Kidney epithelial cell (primary cell): Measurements from ENCODE around the gene HLA-G. TPM values are rescaled to one million over a fixed set of nuclear protein-coding genes. Genes with fewer than 3 reads are reported as not detected.
A peak's percentile ranks its signal among the peaks of the same experiment; 100 is the strongest.
"Not testable (repeated sequence)": the region's sequence is repeated elsewhere in the genome, so short reads cannot be mapped to it uniquely, and the experiment has no call there.

Experiments
- DNase-seq: peaks from one replicate; pipeline ENCODE4 v3.0.0-alpha.2; 2010; ENCODE audit warnings: low read depth
- H3K27me3 ChIP-seq: 2 replicates; pipeline ENCODE4 v1.6.0; 2011; ENCODE audit warnings: low read length; ENCODE audit not compliant: control insufficient read depth, insufficient read depth
- H3K36me3 ChIP-seq: 2 replicates; pipeline ENCODE4 v1.5.1; 2011; ENCODE audit warnings: low read length; ENCODE audit not compliant: control insufficient read depth, insufficient read depth
- H3K4me3 ChIP-seq: 2 replicates; pipeline ENCODE4 v1.5.1; 2011; ENCODE audit warnings: low read depth, mild to moderate bottlenecking, control low read depth, low read length
- total RNA-seq: library from RNA; depleted of rRNA; stranded (reverse); fragments of >200 nt; gene quantifications from 2 replicates; pipeline ENCODE4 v1.2.3, GENCODE V29; 2015
- TF ChIP-seq, protein P1 (sequence below): IDR thresholded peaks from 2 replicates; pipeline ENCODE4 v1.5.1; 2011; ENCODE audit warnings: mild to moderate bottlenecking, moderate library complexity, low read length, control low read depth, inconsistent platforms; ENCODE audit not compliant: insufficient read depth, poor library complexity, severe bottlenecking

Gene HLA-G
- total RNA-seq: 0.75 and 1.1 TPM in 2 replicates

DNA sequence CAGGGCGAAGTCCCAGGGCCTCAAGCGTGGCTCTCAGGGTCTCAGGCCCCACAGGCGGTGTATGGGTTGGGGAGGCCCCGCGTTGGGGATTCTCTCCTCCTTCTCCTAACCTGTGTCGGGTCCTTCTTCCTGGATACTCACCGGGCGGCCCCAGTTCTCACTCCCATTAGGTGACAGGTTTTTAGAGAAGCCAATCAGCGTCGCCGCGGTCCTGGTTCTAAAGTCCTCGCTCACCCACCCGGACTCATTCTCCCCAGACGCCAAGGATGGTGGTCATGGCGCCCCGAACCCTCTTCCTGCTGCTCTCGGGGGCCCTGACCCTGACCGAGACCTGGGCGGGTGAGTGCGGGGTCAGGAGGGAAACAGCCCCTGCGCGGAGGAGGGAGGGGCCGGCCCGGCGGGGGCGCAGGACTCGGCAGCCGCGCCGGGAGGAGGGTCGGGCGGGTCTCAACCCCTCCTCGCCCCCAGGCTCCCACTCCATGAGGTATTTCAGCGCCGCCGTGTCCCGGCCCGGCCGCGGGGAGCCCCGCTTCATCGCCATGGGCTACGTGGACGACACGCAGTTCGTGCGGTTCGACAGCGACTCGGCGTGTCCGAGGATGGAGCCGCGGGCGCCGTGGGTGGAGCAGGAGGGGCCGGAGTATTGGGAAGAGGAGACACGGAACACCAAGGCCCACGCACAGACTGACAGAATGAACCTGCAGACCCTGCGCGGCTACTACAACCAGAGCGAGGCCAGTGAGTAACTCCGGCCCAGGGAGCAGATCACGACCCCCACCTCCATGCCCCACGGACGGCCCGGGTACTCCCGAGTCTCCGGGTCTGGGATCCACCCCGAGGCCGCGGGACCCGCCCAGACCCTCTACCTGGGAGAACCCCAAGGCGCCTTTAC lies at the start of gene HLA-G:
Gene HLA-G (plus strand): TSS at position 247 of the 892 bp plus-strand sequence. CDS start 20 bp downstream, at position 267.
- TF ChIP-seq, protein P1, sequence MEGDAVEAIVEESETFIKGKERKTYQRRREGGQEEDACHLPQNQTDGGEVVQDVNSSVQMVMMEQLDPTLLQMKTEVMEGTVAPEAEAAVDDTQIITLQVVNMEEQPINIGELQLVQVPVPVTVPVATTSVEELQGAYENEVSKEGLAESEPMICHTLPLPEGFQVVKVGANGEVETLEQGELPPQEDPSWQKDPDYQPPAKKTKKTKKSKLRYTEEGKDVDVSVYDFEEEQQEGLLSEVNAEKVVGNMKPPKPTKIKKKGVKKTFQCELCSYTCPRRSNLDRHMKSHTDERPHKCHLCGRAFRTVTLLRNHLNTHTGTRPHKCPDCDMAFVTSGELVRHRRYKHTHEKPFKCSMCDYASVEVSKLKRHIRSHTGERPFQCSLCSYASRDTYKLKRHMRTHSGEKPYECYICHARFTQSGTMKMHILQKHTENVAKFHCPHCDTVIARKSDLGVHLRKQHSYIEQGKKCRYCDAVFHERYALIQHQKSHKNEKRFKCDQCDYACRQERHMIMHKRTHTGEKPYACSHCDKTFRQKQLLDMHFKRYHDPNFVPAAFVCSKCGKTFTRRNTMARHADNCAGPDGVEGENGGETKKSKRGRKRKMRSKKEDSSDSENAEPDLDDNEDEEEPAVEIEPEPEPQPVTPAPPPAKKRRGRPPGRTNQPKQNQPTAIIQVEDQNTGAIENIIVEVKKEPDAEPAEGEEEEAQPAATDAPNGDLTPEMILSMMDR: no peak

DNA sequence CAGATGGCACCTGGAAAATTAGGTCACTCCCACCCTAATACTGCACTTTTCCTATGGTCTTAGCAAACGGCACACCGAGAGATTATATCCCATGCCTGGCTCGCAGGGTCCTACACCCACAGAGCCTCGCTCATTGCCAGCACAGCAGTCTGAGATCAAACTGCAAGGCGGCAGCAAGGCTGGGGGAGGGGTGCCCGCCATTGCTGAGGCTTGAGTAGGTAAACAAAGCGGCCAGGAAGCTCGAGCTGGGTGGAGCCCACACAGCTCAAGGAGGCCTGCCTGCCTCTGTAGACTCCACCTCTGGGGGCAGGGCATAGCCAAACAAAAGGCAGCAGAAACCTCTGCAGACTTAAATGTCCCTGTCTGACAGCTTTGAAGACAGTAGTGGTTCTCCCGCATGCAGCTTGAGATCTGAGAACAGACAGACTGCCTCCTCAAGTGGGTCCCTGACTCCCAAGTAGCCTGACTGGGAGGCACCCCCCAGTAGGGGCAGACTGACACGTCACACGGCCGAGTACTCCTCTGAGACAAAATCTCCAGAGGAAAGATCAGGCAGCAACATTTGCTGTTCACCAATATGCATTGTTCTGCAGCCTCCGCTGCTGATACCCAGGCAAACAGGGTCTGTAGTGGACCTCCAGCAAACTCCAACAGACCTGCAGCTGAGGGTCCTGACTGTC lies 47.5 kb upstream of the HLA-G start:
- not testable (repeated sequence) for H3K4me3 ChIP-seq, H3K27me3 ChIP-seq, H3K36me3 ChIP-seq, DNase-seq

More for the DNA sequence above, at the start of gene HLA-G:
- no peak for DNase-seq
- Histone ChIP-seq H3K4me3 (peak within 1 kb of the TSS; percentile 15), H3K27me3 (peaks cover 29% of the 10 kb centered on the region), H3K36me3 (no peaks in the 10 kb centered on the region)

DNA sequence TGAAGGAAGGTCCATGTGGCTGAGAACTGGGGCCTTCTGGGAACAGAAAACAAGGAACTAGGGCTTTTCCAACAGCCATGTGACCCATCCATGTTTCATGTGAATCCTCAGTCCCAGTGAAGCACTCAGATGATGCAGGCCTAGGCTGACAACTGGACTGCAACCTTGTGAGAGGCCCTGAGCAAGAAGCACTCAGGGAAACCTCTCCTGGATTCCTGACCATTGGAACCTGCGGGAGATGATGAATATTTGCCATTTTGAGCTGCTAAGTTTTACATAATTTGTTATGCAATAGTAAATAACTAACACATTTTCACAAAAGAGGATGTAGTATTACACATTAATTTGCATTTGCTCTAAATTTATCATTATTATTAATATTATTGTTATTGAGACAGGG lies 38.4 kb upstream of the HLA-G start:
- TF ChIP-seq, protein P1: no peak
- no peak overlapping the region for H3K4me3 ChIP-seq
- DNase-seq: no peak
- no peaks in the 10 kb centered on the region for H3K36me3 ChIP-seq
- peaks cover 15% of the 10 kb centered on the region for H3K27me3 ChIP-seq

DNA sequence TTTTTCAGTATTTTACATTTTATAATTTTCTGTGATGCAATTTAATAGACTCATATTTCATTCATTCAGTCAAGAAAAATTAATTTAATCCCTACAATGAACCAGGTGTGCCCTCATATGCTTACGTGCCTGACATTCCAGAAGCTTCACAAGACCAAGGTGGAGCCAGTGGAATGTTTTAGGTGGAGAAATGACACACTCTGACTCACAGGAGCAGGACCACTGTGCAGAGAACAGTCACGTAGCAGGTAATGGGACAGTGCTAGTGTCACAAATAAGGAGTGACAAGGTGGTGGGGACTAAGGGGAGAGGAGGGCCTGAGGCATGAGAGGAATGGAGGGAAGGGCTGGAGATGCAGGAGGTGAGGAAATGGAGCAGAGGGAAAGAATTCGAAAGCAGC lies 37.0 kb upstream of the HLA-G start:
- H3K4me3 ChIP-seq: no peak overlapping the region
- peaks cover 15% of the 10 kb centered on the region for H3K27me3 ChIP-seq
- TF ChIP-seq, protein P1: no peak
- H3K36me3 ChIP-seq: no peaks in the 10 kb centered on the region
- peak; percentile 58 for DNase-seq

DNA sequence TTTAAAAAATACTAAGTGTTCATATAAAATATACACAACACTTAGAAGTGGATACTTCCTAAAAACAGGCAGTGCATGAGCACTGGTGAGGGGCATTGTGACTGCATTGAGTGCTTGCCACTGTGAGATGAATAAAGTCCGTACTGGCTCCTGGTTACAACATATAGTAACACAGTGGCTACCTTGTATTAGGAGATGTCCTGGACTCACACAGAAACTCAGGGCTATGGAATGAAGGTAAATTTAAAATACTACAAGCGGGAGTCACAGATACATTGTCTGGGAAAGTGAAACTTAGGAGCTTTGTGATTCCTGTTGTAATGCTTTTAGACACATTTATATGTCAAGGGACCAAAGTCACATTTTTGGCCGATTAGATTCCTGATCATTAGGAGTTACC lies 36.5 kb upstream of the HLA-G start:
- no peak for DNase-seq
- TF ChIP-seq, protein P1: no peak
- H3K4me3 ChIP-seq: no peak overlapping the region

DNA sequence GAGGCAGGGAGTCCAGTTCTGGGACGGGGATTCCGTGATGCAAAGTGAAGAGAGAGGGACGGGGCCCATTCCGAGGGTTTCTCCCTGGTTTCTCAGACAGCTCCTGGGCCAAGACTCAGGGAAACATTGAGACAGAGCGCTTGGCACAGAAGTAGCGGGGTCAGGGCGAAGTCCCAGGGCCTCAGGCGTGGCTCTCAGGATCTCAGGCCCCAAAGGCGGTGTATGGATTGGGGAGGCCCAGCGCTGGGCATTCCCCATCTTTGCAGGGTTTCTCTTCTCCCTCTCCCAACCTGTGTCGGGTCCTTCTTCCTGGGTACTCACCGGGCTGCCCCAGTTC lies 35.9 kb upstream of the HLA-G start:
- H3K4me3 ChIP-seq: peak overlapping the region; percentile 54
- no peak for DNase-seq
- H3K27me3 ChIP-seq: peaks cover 15% of the 10 kb centered on the region
- H3K36me3 ChIP-seq: no peaks in the 10 kb centered on the region
- TF ChIP-seq, protein P1: no peak

More for the DNA sequence above, 36.5 kb upstream of the HLA-G start:
- Histone ChIP-seq H3K27me3 (peaks cover 15% of the 10 kb centered on the region), H3K36me3 (no peaks in the 10 kb centered on the region)
